Stimulated activated CD8-positive, alpha-beta memory T cell treated with anti-CD3 and anti-CD28 coated beads, Interleukin-2, amount 100 ng/mL, for 1 hour (primary cell): ENCODE results near the gene PLEKHA1.

Source experiments
- DNase-seq, 2 donors: peaks; one replicate each; pipeline ENCODE4 v3.0.0-alpha.2; 2020; ENCODE audit warnings: low read depth in 2 of 2

PLEKHA1 gene

DNA sequence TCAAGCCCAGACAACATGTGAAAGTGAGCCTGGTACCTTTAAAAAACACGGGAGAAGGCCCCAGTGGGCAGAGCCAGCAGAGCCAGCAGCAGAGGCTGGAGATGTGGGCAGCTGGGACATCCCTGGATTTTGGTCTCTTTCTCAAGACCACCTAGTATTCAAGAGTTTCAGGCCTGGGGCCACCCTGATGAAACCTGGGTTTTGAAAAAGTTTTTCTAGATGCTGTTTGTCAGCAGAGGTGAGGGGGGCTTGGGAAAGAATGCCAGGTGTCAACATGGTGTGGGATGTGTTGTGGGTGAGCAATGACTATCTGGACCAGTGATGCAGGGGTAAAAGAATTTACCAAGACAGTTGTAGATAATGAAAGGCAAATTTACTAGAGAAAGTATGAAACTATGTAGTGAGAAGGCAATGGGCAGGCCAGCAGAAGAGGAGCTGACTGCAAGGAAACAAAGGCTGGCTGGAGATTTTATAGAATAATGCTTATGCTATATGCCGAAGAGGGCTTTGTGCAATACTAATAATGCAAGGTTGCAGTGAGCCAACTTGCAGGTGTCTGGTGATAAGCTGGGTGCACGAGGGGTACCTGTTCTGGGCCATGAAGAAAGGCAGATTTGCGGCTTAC lies 28.1 kb upstream of the PLEKHA1 start:
- DNase-seq = no peak

DNA sequence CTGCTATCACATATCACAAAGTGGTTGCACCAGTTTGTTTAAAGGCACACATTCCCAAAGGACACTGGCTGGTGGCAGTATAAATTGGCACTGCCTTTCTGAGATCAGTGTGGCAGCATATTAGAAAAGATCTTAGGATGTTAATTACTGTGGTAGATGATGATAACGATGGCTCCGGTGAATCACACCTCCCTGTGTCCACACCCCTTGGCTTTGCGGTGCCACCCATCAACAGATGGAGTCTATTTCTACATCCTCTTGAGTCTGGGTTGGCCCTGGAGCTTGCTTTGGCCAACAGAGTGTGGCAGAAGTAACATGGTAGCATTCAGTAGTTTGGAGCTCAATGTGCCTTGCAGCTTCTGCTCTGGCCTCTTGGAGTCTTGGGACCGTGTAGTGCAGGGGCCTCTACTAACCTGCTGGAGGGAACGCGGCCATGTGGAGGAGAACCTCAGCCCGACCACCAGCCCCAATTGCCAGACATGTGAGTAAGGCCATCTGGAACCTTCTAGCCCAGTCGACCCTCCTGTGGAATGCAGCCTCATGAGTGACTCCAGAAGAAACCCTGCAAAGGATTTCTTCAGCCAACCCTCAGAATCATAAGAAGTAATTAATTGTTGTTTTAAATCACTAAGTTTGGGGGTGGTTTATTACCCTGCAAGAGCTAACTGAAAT lies 27.2 kb upstream of the PLEKHA1 start:
- no peak for DNase-seq

DNA sequence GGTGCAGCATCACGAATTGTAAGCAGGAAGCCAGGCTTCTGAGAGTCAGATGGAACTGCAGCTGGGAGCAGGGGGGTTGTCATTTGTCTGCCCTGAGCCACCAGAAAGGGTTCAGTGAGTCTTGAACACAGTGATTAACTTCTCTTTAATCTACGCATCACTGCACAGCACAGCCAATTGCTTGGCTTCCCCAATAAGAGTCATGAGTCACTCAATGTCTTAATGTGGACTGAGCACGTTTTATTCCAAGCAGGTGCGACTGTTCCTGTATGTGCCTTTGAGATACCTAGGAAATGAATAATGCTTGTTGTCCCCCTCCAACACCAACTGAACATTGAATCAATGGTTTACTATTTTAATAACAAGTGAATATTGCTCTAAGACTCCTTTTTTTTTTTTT lies 26.0 kb upstream of the PLEKHA1 start:
- no peak for DNase-seq

DNA sequence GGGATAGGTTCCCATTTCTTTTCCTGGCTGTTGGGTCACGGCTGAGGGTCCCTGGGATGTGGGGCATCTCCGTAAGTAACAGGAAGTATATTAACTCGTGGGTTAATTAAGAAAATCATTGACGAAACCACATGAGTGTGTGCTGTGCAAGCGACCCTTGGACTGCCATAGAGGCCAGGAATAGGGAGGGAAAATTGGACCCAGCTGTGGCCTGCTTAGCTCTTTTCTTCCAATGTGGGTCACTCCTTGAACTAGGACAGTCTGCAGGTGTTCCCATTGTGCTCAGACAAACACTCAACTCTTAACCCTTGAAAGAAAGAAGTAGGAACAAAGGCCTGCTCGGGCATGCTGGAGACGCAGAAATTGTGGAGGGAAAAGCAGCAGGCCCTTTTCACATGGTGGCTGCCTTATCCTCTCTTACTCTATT lies 25.6 kb upstream of the PLEKHA1 start:
- no peak for DNase-seq

DNA sequence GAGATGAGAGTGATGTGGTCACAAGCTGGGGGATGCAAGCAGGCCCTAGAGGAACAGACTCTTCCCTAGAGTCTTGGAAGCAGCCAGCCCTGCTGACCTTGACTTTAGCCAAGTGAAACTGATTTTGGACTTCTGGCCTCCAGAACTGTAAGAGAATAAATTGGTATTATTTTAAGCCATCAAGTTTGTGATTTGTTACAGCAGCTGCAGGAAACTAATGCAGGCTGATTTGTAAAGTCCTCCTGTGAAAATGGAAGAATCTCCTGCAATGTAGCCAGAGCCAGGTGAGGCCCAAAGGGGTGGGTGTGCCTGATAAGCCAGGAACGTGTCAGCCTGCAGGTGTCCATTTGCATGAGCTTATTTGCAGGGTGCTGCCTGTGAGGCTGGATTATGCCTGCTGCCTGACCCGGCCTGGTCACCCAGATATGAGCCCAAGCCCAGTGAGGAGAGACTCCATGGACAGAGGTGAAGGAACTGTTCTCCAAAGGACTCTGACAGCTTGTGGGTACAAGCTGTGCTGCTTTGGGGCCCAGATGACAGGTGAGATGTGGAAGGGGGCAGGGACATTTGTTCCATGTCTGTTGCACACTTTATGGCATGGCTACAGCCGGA lies 24.6 kb upstream of the PLEKHA1 start:
- DNase-seq = no peak

DNA sequence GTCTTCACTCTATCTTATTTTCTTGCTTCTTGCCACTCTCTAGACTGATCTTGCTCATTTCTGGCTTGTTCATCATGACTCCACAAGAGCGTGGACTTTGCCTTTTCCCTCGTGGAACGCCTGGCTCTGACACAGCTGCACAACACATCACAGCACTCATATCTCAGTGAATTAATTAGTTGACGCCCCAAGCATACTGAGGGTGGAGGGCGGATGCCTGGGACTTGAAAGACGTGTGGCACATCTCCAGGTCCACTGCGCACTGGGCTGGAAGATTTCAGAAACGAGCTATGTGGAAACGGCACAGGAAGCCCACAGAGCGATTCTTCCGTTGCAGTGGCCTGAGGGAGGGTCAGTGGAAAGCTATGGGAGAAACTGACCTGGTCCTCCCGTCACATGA lies 23.6 kb upstream of the PLEKHA1 start:
- DNase-seq = no peak

DNA sequence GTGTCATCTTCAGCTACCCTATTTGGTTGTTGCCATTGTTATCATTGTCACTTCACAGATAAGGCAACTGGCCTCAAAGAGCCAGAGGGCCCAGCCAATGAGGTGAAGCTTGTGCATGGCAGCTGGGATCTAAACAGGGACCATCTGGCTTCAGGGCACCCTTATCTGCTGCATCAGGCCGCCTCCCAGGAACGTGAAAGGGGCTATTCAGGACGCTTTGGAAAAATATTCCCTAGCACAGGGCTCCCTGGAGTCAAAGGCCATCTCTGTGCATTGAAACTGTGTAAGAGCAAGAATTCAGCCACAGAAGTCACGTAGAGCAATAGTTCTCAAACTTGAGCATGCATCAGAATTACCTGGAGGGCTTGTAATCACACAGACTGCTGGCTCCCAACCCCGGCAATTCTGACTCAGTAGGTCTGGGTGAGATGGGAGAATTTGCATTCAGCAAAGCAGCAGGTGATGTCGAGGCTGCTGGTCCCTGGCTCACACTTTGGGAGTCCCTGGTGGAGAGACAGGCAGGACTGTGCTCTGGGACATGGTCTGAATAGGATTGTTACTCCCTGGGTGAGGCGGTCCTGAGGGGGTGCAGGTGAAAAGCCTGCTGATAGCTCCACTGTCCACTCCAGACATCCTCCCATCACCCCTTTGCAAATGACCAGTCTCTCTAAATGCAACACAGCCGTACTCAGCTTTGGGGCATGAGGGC lies 21.5 kb upstream of the PLEKHA1 start:
- no peak for DNase-seq

DNA sequence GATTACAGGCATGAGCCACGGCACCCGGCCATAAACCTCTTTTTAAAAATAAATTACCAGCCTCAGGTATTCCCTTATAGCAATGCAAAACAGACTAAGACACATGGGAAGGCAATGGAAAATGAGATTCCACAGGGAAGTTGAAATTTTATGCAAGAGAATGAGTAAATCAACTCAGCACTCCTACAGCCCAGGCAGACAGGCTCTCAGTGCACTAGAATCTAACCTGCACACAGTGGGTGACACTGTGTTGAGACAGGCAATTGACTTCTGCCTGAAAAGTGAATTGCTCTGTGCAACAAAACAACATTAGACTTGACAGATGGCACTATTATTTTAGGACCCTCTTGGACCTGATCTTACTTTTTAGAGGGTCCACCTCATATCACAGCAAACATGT lies 20.1 kb upstream of the PLEKHA1 start:
- DNase-seq = no peak

DNA sequence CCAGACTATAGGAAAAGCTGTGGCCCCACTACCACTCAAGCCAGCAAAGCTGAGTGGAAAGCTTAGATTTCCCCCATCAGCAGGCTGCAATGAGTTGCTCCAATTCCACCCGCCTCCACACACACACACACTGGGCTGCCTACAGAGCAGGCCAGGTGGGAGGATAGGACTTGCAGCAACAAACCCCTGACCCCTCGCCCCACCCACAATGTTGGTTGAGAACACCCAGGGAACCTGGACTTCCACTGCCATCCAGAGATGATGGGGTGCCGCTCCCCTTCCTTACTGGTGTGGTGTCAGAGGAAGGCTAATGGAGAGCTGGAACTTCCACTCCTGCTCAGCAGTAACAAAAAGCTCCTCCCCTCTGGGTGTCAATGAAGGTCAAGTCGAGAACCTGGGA lies 16.8 kb upstream of the PLEKHA1 start:
- DNase-seq = no peak

DNA sequence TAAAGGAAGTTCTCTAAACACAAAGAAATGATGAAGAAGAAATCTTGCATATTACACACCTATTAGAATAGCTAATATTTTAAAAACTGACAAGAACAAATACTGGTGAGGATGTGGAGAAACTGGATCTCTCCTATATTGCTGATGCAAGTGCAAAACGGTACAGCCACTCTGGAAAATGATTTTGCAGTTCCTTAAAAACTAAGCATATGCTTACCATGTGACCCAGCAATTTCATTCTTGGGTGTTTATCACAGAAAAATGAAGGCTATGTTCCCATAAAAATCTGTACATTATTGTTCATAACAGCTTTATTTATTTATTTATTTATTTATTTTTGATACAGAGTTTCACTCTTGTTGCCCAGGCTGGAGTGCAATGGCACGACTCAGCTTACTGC lies 14.9 kb upstream of the PLEKHA1 start:
- DNase-seq = no peak

DNA sequence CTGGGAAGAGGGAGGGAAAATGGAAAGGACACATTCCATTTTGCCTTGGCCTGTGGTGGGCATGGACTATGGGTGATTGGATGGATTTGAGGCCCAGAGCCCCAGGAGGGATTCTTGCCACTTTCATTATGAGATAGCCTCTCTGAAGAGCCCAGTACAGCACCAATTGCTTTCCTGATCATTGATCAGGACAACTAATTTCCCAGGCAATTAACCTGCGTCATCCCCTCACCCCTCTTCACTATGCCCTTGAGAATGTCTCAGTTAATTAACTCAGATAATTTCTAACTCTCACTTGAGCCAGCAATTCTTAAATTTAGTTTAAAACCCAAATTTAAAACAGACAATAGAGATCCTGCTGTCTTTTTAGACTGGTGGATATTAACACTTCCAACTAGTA lies 13.5 kb upstream of the PLEKHA1 start:
- DNase-seq = no peak

DNA sequence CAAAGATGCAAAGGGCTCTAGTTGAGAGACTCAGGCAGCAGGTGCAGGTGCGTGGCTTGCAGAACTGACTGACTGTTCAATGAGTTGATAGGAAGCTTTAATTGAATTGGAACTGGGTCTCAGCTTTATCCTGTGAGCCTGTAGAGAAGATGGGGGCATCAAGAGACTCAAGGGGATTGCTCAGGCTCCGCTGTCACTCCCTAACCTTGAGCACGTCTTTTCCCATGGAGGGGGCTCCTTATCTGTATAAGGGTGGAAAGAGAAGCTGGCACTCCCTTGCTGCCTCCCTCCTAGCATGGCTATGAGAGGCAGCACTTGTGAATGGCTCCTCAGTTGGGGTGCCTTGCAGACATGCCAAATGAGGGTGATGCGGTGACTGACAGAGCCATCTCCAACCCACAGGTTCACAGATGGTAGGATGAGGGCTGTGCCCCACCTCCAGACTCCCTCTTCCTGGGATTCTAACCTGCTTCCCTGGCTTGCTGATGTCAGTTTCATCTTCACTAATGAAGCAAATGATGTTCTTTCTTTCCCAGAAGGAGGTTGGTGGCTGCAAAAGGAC lies 12.4 kb upstream of the PLEKHA1 start:
- no peak for DNase-seq

DNA sequence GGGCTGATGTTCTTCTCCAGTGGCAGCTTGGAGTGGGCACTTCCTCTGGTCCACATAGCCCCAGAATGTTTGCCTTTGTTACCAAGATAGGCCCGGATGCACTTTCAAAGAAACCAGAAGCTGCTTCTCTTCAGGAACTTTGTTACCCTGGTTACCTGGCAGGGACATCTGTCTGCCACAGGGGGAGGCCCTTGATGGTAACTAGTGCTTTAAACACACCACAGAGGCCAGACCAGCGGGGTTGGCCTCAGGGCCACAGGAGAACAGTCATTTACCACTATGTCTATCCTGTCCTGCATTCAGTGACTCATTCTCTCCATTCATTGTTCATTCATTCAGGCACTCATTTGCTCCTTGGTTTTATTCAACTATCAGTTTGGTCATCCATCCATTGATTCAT lies 11.9 kb upstream of the PLEKHA1 start:
- DNase-seq = no peak

DNA sequence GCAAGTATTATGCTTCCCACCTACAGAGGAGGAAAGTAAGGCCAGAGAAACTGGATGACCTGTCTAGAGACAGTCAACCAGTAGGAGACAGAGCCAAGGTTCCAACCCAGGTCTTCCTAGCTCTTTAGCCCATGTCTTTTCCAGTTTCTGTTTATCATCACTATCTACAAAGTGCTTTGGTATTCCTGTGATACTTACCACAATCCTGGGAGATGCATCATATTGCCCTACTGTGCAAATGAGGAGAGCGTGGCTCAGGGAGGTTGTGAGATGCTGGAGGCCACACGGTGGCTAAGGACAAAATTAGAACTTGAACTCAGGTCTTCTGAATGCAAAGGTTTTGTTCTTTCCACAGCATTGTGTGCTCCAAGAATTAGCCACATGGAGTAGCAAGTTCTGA lies 11.2 kb upstream of the PLEKHA1 start:
- no peak for DNase-seq

DNA sequence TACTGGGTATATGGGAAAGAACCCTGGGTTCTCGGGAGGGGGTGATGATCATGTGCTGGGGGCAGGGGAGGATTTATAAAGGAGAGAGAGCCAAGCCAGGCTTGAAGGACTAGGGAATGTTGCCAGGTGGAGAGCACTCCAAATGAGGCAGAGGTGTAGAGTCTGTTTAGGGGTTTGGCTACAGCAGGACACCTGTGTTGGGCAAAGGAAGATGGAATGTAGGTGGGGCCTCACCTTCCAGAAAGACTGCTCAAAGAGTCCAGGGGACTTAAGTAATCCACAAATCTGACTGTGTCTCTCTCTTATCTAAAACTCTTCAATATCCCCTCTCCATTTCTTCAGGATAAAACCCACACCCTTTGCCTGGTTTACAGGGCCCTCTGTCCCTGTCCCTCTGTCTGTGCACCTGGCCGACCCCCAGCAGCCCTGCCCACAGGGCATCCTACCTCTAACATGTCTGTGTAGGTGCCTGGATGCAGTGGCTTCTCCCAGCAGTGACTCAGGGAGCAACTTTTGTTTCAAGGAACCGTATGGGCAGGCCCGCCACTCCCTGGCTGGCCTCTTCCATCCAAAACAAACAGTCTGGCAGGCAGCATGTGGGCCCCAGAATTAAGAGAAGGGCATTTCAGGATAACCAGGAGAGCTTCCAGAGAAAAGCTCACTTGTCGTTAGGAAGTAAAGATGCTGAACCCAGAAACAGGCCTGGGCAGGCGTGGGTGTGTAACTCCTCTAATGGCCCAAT lies 10.6 kb upstream of the PLEKHA1 start:
- DNase-seq = no peak

DNA sequence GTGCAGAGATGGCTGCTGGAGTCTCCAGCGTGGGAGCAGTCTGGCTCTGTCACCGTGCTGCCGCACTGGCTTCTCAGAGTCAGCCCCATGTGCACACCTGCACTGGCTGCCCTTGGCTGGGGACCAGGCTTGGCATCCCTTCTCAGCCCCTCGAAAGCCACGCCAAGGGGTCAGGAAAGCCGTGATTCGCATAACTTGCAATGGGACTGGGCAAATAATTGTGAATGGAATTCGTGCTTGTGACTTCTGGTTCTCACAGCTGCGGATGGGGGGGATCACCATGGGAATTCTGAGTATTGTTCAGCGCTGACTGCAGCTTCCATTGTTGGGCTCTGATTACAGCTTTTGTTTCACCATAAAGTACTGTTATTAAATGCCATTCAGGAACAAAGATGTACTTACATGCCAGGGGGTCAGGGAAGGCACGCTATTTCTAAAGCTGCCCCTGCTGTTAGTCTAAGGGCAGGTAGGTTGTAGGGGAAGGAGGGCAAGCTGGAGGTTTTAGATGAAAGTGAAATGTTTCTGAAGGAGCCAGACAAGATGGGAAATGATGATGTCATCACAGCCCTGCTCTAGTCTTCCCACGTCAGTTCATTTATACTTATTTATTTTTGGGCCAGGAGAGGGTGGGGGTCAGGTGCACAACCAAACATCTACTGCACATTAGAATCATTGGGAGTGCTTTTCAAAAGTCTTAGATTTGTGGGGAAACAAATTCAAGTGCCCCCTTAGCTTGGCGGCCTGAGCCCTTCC lies 5.8 kb upstream of the PLEKHA1 start:
- no peak for DNase-seq

DNA sequence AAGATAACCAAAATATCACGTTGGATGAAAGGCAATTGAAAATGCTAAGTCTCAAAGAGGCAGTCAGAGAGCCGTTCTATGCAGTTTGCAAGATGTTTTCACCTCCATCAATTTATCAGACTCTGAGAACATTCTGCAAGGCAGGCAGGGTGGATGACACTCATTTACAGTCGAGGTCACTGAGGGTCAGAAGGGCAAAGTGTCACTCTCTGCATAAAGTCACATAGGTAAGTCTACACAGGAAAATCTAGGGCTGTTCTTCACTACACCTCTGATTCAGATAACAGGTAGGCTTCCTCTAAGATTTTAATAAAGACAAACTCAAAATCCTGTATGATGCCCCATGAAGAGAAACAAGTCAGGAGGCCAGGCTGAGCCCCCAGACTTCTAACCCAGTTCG lies 1.4 kb upstream of the PLEKHA1 start:
- DNase-seq = no peak

DNA sequence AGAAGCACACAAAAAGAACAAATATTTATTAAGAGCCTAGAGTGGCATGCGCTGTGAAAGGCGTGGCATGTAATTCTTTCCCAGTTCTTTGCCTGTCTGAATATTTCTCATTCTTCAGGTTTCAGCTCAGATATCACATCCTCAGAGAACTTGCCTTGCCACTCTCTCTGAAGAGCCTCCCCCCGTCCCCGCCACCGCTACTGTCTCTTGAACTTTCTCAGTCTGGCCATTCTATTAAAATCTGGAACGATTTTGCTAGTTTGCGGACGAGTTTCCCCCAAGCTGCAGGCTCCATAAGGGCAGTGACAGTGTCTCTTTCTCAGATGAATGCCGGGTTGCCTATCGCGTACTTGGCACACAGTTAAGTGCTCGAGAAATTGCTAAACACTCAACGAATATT lies 787 bp upstream of the PLEKHA1 start:
- DNase-seq = no peak

DNA sequence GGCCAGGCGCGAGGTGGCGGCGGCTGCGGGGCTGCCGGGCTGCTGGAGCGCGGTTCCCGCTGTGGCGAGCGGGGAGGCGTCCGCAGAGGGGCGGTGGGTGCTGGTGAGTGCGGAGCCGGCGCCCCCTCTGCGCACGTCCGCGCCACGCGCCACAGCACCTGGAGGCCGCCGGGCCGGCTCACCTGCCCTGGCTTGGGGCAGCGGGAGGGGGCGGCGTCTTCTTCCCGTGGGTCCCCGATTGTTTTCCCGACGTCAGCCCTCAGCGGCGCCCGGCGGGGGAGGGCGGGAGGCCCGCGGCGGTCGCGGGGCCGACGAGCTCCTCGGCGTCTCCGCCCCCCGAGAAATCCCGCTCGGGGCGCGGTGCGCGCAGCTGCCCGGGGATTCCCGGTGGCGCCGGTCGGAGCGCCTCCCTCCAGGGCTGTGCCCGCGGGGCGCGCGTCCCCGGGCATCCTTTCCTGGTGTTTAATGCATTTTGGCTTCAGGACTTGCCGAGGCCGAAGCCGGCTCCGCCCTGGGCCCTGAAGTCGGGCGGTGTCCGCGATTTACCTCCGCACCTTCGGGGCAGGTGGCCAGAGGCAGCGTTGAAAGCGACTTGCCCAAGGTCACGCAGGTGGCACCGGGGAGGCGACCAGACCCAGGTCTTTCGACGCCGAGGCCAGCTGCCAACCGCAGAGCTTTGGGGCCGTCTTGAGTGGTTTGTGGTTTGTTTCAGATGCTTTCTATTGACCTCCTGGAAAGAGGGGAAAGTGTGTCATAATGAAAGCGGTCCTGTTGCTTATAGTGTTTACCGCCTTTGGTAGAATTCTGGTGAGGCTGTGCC lies 561 bp downstream of the PLEKHA1 start:
- peak; percentile 49 to 50 for DNase-seq

DNA sequence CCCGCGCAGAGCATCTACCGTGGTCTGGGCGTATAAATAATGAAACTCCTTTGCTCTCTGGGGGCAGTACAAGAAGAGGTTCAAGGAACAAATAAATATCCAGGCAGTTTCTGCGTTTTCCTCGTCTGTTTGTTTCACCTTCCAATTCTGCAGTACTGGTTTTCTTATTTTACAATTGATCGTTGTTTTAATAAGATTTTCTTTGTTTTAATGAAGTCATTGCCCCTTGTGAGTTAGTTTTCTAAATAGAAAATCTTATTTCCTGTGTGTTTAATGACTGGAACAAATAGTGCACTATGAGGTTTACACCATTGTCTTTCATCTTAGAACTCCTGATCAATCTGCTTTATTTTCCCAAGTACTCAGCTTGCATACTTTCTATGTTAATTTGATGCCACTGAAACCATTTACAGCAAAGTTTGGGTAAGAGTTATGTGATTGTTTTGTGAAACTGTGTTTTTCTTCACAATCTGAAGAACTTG lies 1.2 kb downstream of the PLEKHA1 start:
- DNase-seq = no peak
